ENCODE results near the gene FOXA1. TPM values are rescaled to one million over a fixed set of nuclear protein-coding genes. Genes with fewer than 3 reads are reported as not detected.

FOXA1 gene
- total RNA-seq, 1 experiment from 2014 or later, result not detected

- DNase-seq (ENCODE audit: low read depth), result no peak
Measured at GRCh38 chr14:37602605-37603453, 7.8 kb upstream of the FOXA1 start.

DNA sequence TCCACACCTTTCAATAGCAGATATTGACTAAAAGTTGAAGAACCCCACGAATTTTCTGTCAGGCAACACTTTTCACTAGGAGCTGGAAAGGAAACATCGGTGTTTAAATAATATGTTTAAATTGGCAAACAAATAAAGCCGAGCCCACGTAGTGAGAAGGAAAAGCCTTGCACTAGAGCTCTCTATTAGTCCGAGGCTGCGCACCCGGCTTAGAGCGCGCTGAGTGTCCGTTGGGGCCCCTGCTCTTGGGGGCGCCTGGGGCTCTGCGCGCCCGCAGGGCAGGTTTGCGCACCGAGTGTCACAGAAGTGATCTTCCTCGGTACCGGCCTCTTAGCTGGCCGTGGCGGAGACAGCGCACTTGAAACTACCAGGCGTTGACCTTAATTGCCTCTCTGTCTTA, 6.8 kb upstream of the FOXA1 start:
- DNase-seq (ENCODE audit: low read depth), result no peak

GRCh38 chr14:37600880-37601741, 6.1 kb upstream of the FOXA1 start:
- no peak for DNase-seq (ENCODE audit: low read depth)

DNA sequence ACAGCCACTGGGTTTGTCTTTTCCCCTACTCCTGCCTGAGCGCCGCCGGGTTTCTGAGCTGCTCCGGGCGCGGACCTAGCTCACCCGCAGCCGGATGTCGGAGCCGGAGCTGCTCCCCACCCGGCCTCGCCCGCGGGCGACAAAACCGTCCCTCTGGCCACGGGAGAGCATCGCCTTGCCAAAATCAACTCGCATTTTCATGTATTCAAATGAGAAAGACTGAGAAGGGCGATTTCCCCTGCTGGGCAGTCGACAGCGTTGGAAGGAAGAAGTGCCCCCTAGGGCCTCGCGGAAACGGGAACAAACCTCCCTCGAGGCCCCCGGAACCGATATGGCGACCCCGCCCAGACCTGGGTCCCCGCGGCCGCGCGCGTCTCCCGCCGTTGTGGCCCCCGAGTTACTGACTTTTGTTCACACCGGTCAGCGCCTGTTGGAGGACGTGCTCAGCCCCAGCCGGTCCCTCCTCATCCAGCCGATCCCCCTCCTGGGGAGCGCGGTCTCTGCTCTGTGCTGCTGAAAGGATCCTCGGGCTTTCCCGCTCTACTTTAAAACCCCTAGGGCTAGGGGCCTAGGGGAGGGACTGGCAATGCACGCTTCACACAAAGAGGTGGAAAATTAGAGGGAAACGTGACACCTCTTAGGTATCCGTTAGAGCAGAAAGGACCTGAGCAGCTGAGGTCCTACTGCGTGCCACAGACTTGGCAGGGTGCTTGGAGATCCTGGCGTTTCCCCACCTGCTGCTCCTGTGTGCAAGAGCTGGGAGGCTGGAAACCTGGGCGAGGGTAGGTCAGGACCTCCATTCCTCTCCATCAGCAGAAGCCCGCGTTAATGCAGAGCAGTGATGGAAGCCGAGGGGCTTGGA, 4.7 kb upstream of the FOXA1 start:
- DNase-seq (ENCODE audit: low read depth), result no peak

GRCh38 chr14:37598747-37599506, 3.9 kb upstream of the FOXA1 start:
- DNase-seq (ENCODE audit: low read depth), result no peak

DNA sequence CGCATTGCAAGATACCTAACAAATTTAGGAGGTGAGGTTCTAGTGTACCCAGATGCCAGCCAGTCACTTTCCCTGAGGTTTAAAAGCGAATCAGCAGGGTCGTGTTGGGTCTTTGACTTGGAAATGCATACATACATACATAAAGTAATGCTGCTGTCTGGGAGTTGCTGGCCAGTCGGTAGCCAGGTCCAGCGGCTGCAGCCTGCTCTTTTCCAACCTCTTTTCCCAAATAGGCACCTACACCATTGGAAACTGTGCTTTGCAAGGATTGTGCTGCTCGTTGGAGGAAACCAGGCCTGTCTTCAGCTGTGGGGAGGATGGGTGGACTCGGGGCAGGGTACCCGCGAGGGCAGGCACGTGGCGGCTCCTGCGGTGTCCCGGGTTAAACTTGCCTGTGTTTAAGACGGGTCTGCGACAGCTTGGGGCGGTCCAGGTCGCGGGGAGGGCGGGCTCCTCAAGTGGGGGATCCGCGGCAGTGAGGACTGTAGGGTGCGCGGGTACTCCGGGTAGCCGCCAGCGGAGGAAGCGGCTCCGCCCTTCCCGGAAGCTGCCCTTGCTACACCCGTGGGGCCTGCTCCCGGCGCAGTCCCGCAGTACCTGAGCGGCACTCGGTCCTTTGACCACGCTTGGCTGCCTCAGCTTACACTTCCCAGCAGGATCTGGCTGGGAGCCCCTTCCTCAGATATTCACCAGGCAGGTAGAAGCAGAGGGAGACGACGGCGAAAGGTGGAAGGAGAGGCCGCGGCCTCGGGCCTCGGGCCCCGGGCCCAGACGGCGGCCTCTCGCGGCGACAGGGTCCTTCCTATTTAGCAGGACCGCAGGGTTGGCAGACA, 3.1 kb upstream of the FOXA1 start:
- no peak for DNase-seq (ENCODE audit: low read depth)

DNA sequence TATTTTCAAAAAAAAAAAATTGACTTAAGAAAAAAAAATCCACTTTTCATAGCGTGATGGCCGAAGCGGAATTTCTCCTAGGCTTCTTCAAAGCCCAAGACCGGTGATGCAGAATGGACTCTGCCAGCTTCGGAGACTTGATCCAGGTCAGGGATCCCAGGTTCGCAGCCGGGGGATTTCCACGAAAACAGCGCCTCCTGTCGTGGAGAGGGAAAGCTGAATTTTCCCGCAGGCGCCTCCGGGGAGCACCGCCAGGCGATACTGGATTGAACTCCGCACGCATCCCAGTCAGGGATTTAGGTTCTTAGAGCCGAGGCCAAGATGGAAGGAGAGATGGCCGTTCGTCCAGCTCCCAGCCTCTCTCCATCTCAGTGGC, 2.5 kb upstream of the FOXA1 start:
- DNase-seq (ENCODE audit: low read depth), result peak; percentile 20

DNA sequence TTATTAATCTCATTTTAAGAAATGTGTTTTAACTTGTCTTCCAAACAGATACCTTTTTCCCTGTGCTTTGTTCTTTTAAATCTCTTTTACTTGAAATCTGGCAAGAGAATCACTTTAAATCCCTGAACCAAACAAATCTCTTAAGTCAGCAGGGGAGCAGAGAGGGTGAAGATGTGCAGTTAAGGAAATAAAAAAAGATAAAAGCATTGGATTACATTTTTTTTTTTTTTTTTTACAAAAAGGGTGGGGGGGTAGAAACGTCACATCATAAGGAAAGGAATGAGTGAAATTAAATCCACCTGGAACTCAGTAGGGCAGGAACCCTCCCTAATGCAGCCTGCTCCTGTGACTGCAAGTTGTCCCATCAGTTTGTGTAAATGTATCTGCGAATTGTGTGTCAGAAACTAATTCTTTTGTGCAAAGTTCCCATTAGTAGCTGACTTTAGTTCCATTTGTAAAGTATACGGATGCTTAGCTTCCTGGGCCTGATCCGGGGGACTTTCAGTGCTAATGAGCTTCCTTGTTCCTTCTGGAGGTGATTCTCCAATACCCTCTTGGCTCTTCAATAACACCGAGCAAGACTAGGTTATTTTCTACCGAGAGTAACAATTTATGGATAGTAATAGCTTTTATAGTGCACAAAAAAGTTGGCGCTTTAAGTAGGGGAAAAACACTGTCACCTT, 1.9 kb upstream of the FOXA1 start:
- no peak for DNase-seq (ENCODE audit: low read depth)

- DNase-seq (ENCODE audit: low read depth), result no peak
Measured at GRCh38 chr14:37595809-37596621, 966 bp upstream of the FOXA1 start.

- DNase-seq (ENCODE audit: low read depth), result peak; percentile 82
Measured at GRCh38 chr14:37594238-37594970, 645 bp downstream of the FOXA1 start.

GRCh38 chr14:37593511-37594237, 1.4 kb downstream of the FOXA1 start:
- no peak for DNase-seq (ENCODE audit: low read depth)

GRCh38 chr14:37592482-37593408, 2.3 kb downstream of the FOXA1 start:
- no peak for DNase-seq (ENCODE audit: low read depth)

DNA sequence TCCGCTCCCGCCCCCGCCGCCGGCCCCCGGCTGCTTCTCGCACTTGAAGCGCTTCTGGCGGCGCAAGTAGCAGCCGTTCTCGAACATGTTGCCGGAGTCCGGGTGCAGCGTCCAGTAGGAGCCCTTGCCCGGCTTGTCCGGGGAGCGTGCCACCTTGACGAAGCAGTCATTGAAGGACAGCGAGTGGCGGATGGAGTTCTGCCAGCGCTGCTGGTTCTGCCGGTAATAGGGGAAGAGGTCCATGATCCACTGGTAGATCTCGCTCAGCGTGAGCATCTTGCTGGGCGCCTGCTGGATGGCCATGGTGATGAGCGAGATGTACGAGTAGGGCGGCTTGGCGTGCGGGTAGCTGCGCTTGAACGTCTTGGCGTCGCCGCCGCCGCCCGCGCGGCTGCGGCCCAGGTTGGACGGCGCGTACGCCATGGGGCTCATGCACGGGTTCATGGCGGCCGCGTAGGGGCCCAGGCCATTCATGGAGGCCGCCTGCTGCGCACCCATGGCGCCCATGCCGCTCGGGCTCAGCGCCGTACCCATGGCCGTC, 3.0 kb downstream of the FOXA1 start:
- no peak for DNase-seq (ENCODE audit: low read depth)

GRCh38 chr14:37591311-37591940, 3.6 kb downstream of the FOXA1 start:
- DNase-seq (ENCODE audit: low read depth), result no peak

DNA sequence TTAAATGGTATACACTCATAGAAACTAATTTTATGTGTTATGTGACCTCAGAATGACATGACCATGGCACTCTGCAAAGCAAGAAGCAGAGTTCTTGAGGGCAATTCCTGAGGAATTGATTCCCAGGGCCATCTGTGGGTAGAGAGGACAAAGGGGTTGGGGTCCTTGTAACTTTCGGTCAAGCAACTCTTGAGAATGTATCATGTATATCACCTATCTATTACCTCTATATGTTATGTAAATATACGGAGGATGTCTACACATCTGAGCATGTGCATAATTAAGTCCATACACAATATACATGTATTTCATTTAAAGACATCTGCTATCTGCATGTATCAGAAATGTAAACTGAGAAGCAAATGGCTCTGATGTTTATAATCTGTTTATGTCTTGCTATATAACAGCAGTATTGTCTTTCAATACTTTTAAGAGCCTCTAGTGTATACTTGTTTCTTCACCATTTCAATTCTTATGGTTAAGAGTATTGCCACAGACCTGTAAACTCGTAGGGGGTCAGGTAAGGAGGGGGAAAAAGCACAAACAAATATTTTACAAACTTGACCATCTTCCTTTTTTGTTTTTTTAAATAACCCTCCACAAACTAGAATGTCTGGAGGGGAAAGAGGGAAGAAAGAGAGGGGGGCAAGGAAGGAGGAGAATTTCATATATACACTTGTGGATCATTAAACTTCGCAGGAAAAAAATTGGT, 4.5 kb downstream of the FOXA1 start:
- no peak for DNase-seq (ENCODE audit: low read depth)
